Cardiac fibroblast (primary cell): ENCODE measurements around the gene PLA2G2D.

Experiments
- DNase-seq, 2 donors: peaks; one replicate each; pipeline versions ENCODE4 v3.0.0 to v3.0.0-alpha.2; 2010; ENCODE audit warnings: low read depth in 2 of 2
- H3K4me3 ChIP-seq, 2 donors: replicated peaks in 1 of 2; 1 replicate in 1 of 2; 2 replicates in 1 of 2; pipeline ENCODE4 v1.5.1; 2011; ENCODE audit warnings: low read depth in 2 of 2, low read length in 2 of 2, mild to moderate bottlenecking in 2 of 2, moderate library complexity in 1 of 2
- TF ChIP-seq, protein P1 (sequence below): IDR thresholded peaks from one replicate; pipeline ENCODE4 v1.5.1; 2011; ENCODE audit warnings: low read depth, mild to moderate bottlenecking, low read length, inconsistent platforms

Gene PLA2G2D

DNA sequence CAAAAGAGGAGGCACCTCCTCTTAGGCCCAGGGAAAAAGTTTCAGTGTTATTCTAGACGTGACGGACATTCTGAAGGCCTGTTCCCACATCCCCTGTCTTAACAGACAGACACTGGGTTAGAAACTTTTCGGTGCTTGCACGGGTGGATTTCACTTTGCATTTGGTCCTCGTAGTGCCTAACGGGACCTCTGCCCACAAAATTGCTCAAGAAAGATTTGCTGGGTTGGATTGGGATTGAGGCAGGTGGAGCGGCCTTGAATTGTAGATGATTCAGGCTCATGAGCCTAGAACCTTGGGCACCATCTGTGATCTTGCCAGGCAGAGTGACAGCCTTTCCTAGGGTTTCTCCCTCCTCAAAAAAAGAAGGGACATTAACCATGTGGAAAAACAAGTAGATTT, 46.6 kb downstream of the PLA2G2D start:
- TF ChIP-seq, protein P1, sequence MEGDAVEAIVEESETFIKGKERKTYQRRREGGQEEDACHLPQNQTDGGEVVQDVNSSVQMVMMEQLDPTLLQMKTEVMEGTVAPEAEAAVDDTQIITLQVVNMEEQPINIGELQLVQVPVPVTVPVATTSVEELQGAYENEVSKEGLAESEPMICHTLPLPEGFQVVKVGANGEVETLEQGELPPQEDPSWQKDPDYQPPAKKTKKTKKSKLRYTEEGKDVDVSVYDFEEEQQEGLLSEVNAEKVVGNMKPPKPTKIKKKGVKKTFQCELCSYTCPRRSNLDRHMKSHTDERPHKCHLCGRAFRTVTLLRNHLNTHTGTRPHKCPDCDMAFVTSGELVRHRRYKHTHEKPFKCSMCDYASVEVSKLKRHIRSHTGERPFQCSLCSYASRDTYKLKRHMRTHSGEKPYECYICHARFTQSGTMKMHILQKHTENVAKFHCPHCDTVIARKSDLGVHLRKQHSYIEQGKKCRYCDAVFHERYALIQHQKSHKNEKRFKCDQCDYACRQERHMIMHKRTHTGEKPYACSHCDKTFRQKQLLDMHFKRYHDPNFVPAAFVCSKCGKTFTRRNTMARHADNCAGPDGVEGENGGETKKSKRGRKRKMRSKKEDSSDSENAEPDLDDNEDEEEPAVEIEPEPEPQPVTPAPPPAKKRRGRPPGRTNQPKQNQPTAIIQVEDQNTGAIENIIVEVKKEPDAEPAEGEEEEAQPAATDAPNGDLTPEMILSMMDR, result no peak
- no peak for DNase-seq
- no peak overlapping the region for H3K4me3 ChIP-seq

DNA sequence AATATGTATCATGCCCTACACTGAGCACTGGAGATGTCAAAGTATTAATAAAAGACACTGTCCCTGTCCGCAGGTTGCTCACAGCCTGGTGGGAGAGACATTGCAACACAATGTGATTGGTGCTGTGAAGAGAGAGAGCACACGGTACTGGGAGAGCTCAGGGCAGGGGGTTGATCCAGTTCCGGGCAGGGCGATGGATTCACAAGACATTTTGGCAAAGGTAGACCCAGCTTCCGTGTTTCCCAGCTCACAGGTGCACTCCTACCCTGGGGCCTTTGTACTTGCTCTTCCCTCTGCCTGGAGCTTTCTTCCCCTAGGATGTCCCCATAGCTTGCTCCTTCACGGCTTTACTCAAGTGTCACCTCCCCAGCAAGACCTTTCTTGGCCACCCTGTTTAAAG, 47.9 kb downstream of the PLA2G2D start:
- TF ChIP-seq, protein P1, result no peak
- DNase-seq, result no peak
- H3K4me3 ChIP-seq, result no peak overlapping the region

DNA sequence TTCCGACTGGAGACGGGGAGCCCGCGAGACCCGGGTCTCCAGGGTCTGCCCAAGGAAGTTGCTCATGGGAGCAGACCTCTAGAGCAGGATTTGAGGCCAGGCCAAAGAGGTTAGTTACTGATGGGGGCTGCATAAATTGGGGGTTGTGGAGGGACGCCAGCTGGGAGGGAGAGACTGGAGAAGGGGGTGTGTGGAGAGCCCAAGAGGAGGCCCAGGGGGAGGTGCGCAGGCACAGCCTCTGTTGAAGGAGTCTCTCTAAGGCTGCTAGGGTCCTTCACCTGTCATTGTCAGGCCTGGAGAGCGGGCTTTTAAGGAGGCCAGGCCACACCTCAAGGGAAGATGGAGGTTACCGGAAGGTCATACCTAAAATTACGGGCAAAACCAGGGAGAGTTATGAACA, 49.0 kb downstream of the PLA2G2D start:
- TF ChIP-seq, protein P1, result no peak
- no peak for DNase-seq
- H3K4me3 ChIP-seq, result no peak overlapping the region

DNA sequence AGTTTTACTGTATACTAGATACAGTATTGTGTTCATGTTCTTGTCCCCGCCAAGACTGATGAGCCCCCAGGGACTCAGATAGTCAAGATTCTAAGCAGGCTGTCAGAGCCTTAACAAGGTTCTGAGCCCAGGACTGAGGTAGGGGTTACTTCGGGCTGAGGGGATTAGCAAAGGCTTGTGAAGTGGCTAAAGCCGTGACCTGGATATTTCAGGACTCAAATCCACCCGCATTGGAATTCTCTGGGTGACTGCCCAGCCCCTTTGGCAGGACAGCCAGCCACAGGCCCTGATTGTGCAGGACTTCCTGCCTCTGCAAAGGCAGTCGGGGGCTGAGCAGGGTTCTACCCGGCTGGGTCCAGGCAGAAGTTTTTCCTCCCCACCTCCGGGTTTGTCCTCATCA, 49.5 kb downstream of the PLA2G2D start, which contains the start of gene PLA2G5:
Gene PLA2G5, plus strand, starts transcription at position 321 of the 400 bp plus-strand sequence. CDS start 14,637 bp downstream, outside the sequence.
- H3K4me3 ChIP-seq, result no peak within 1 kb of the TSS
- DNase-seq, result peak; percentile 6 to 78
- TF ChIP-seq, protein P1, result no peak

DNA sequence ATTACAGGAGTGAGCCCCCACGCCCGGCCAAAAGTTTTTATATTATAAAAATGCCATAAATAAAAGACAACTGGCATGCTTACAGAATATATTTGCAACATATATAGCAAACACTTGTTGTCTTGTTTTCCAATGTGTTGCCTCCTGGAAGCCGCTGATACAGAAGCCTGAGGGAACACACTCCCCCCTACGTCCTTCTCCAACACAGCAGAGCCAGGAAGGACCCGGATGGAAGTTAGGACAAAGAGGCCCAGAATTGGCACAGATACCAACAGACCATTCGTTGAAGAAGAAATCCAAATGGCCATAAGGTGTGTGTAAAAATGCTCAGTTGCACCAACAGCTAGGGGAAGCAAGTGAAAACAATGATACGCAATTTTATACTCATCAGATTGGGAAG, 50.6 kb downstream of the PLA2G2D start:
- no peak for DNase-seq
- TF ChIP-seq, protein P1, result no peak
- H3K4me3 ChIP-seq, result no peak overlapping the region

DNA sequence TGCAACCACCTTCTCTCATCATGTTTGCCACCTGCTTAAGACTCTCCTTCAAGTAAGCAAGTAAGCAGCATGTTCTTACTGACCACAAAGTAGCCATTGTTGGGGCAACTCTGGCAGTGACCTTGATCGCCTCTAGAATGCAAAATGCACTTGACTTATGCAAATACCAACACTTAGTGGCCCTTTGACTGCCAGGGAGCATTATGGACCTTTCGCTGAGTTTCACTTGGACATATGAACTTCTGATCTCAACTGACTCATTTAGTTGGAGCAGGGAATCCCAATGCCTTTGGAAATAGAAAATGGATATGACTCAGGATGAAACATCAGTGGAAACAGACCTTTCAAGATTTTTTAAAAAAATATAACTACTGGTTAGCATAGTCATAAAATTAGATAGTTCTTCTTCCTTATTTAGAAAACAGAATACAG, 55.5 kb downstream of the PLA2G2D start:
- TF ChIP-seq, protein P1, result no peak
- DNase-seq, result peak; percentile 53 to 83
- no peak overlapping the region for H3K4me3 ChIP-seq
